Measurements from ENCODE around the gene ZNF71. TPM values are rescaled to one million over a fixed set of nuclear protein-coding genes. Genes with fewer than 3 reads are reported as not detected.

Gene ZNF71
- total RNA-seq, 1 experiment from 2014 or later = 8.0 TPM

DNA sequence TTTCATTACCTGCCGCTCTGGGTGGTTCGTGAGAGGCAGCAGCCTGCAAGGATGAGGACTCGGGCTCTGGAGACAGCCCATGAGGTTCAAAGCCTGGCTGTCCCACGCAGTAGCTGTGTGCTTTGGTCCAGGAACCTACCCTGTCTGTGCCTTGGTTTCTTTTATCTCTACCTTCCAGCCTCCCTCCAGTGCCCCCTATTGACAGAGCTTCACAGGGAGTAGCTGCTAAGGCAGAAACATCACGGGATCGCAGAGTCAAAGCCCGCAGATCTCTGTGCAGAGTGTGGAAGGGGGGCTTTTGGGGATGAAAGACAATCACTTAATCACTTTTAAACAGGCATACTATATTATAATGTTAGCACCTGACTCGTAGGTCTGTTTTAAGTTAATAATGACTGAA, 16.2 kb downstream of the ZNF71 start (continued):
- TF ChIP-seq, protein P1, sequence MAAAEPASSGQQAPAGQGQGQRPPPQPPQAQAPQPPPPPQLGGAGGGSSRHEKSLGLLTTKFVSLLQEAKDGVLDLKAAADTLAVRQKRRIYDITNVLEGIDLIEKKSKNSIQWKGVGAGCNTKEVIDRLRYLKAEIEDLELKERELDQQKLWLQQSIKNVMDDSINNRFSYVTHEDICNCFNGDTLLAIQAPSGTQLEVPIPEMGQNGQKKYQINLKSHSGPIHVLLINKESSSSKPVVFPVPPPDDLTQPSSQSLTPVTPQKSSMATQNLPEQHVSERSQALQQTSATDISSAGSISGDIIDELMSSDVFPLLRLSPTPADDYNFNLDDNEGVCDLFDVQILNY (CRISPR knock-in tag; IDR thresholded peaks at IDR 0.05) = no peak
- TF ChIP-seq SP1 (CRISPR knock-in tag; conservative IDR thresholded peaks at IDR 0.05) (no peak), ZNF263 (CRISPR knock-in tag; IDR thresholded peaks at IDR 0.05; ENCODE audit: low read depth) (no peak), ZNF396 (CRISPR knock-in tag; IDR thresholded peaks at IDR 0.05; ENCODE audit: borderline replicate concordance) (no peak), RORB (CRISPR knock-in tag; IDR thresholded peaks at IDR 0.05) (no peak), TP53 (CRISPR knock-in tag; IDR thresholded peaks at IDR 0.05) (no peak)
- TF ChIP-seq, protein P2, sequence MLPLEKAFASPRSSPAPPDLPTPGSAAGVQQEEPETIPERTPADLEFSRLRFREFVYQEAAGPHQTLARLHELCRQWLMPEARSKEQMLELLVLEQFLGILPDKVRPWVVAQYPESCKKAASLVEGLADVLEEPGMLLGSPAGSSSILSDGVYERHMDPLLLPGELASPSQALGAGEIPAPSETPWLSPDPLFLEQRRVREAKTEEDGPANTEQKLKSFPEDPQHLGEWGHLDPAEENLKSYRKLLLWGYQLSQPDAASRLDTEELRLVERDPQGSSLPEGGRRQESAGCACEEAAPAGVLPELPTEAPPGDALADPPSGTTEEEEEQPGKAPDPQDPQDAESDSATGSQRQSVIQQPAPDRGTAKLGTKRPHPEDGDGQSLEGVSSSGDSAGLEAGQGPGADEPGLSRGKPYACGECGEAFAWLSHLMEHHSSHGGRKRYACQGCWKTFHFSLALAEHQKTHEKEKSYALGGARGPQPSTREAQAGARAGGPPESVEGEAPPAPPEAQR (CRISPR knock-in tag; IDR thresholded peaks at IDR 0.05) = no peak
- TF ChIP-seq, protein P3, sequence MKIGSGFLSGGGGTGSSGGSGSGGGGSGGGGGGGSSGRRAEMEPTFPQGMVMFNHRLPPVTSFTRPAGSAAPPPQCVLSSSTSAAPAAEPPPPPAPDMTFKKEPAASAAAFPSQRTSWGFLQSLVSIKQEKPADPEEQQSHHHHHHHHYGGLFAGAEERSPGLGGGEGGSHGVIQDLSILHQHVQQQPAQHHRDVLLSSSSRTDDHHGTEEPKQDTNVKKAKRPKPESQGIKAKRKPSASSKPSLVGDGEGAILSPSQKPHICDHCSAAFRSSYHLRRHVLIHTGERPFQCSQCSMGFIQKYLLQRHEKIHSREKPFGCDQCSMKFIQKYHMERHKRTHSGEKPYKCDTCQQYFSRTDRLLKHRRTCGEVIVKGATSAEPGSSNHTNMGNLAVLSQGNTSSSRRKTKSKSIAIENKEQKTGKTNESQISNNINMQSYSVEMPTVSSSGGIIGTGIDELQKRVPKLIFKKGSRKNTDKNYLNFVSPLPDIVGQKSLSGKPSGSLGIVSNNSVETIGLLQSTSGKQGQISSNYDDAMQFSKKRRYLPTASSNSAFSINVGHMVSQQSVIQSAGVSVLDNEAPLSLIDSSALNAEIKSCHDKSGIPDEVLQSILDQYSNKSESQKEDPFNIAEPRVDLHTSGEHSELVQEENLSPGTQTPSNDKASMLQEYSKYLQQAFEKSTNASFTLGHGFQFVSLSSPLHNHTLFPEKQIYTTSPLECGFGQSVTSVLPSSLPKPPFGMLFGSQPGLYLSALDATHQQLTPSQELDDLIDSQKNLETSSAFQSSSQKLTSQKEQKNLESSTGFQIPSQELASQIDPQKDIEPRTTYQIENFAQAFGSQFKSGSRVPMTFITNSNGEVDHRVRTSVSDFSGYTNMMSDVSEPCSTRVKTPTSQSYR (CRISPR knock-in tag; IDR thresholded peaks at IDR 0.05) = no peak

DNA sequence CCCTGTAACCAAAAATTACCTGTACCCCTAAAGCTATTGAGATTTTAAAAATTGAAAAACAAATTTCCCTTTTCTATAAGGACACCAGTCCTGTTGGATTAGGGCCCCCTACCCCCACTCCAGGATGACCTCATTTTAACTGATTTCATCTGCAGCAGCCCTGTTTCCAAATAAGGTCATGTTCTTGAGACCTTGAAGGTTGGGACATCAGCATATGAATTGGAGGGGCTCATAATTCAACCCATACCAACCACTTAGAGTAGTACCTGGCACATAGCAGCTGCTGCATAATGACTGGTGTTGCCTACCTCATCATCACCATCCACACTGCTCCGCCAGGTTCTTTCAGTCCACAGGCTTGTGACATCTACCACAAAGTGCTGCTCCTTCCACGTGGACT, 17.6 kb downstream of the ZNF71 start:
- DNase-seq (ENCODE audit: low spot score) = no peak
- Mint-ChIP-seq H3K9me3 (peaks cover 87% of the 10 kb centered on the region), H3K27ac (no peak overlapping the region), H3K4me3 (no peak overlapping the region), H3K36me3 (peaks cover 84% of the 10 kb centered on the region), H3K27me3 (ENCODE audit: low read depth) (peaks cover 4% of the 10 kb centered on the region), H3K4me1 (peaks cover 3% of the 10 kb centered on the region; the same call in 1 of the 2 replicates)
- ChIA-PET POLR2A (no interaction called here), CTCF (no interaction called here)
- ATAC-seq = no peak
- TF ChIP-seq, protein P4, sequence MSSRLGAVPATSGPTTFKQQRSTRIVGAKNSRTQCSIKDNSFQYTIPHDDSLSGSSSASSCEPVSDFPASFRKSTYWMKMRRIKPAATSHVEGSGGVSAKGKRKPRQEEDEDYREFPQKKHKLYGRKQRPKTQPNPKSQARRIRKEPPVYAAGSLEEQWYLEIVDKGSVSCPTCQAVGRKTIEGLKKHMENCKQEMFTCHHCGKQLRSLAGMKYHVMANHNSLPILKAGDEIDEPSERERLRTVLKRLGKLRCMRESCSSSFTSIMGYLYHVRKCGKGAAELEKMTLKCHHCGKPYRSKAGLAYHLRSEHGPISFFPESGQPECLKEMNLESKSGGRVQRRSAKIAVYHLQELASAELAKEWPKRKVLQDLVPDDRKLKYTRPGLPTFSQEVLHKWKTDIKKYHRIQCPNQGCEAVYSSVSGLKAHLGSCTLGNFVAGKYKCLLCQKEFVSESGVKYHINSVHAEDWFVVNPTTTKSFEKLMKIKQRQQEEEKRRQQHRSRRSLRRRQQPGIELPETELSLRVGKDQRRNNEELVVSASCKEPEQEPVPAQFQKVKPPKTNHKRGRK (CRISPR knock-in tag; IDR thresholded peaks at IDR 0.05; ENCODE audit: borderline replicate concordance) = no peak
- TF ChIP-seq NR1H2 (CRISPR knock-in tag; IDR thresholded peaks at IDR 0.05) (no peak), MXD4 (CRISPR knock-in tag; IDR thresholded peaks at IDR 0.05; ENCODE audit: borderline replicate concordance) (no peak), NFATC4 (CRISPR knock-in tag; IDR thresholded peaks at IDR 0.05) (no peak), FOXP1 (CRISPR knock-in tag; IDR thresholded peaks at IDR 0.05; ENCODE audit: borderline replicate concordance) (no peak), NR3C1 (CRISPR knock-in tag; conservative IDR thresholded peaks at IDR 0.05; ENCODE audit: low read depth) (no peak), TEAD4 (CRISPR knock-in tag; IDR thresholded peaks at IDR 0.05) (no peak)
- TF ChIP-seq, protein P5, sequence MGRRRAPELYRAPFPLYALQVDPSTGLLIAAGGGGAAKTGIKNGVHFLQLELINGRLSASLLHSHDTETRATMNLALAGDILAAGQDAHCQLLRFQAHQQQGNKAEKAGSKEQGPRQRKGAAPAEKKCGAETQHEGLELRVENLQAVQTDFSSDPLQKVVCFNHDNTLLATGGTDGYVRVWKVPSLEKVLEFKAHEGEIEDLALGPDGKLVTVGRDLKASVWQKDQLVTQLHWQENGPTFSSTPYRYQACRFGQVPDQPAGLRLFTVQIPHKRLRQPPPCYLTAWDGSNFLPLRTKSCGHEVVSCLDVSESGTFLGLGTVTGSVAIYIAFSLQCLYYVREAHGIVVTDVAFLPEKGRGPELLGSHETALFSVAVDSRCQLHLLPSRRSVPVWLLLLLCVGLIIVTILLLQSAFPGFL (CRISPR knock-in tag; IDR thresholded peaks at IDR 0.05; ENCODE audit: borderline replicate concordance) = no peak
- TF ChIP-seq, protein P6, sequence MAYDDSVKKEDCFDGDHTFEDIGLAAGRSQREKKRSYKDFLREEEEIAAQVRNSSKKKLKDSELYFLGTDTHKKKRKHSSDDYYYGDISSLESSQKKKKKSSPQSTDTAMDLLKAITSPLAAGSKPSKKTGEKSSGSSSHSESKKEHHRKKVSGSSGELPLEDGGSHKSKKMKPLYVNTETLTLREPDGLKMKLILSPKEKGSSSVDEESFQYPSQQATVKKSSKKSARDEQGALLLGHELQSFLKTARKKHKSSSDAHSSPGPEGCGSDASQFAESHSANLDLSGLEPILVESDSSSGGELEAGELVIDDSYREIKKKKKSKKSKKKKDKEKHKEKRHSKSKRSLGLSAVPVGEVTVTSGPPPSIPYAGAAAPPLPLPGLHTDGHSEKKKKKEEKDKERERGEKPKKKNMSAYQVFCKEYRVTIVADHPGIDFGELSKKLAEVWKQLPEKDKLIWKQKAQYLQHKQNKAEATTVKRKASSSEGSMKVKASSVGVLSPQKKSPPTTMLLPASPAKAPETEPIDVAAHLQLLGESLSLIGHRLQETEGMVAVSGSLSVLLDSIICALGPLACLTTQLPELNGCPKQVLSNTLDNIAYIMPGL (CRISPR knock-in tag; IDR thresholded peaks at IDR 0.05) = no peak
- TF ChIP-seq, protein P7, sequence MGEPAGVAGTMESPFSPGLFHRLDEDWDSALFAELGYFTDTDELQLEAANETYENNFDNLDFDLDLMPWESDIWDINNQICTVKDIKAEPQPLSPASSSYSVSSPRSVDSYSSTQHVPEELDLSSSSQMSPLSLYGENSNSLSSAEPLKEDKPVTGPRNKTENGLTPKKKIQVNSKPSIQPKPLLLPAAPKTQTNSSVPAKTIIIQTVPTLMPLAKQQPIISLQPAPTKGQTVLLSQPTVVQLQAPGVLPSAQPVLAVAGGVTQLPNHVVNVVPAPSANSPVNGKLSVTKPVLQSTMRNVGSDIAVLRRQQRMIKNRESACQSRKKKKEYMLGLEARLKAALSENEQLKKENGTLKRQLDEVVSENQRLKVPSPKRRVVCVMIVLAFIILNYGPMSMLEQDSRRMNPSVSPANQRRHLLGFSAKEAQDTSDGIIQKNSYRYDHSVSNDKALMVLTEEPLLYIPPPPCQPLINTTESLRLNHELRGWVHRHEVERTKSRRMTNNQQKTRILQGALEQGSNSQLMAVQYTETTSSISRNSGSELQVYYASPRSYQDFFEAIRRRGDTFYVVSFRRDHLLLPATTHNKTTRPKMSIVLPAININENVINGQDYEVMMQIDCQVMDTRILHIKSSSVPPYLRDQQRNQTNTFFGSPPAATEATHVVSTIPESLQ (CRISPR knock-in tag; IDR thresholded peaks at IDR 0.05) = no peak
- TF ChIP-seq, protein P8, sequence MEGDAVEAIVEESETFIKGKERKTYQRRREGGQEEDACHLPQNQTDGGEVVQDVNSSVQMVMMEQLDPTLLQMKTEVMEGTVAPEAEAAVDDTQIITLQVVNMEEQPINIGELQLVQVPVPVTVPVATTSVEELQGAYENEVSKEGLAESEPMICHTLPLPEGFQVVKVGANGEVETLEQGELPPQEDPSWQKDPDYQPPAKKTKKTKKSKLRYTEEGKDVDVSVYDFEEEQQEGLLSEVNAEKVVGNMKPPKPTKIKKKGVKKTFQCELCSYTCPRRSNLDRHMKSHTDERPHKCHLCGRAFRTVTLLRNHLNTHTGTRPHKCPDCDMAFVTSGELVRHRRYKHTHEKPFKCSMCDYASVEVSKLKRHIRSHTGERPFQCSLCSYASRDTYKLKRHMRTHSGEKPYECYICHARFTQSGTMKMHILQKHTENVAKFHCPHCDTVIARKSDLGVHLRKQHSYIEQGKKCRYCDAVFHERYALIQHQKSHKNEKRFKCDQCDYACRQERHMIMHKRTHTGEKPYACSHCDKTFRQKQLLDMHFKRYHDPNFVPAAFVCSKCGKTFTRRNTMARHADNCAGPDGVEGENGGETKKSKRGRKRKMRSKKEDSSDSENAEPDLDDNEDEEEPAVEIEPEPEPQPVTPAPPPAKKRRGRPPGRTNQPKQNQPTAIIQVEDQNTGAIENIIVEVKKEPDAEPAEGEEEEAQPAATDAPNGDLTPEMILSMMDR (IDR thresholded peaks at IDR 0.05) = no peak

Data from WTC11 (cell line).